GM19438 (cell line): ENCODE measurements around the gene SLFN5.
"Not testable (repeated sequence)": the region's sequence is repeated elsewhere in the genome, so short reads cannot be mapped to it uniquely, and the experiment has no call there.

ENCODE experiments used
- ATAC-seq: cut with Tn5 transposase; IDR thresholded peaks from one replicate; pipeline ENCODE4 v1.9.1; 2021; ENCODE audit warnings: low read depth; ENCODE audit not compliant: unreplicated experiment

SLFN5 gene

DNA sequence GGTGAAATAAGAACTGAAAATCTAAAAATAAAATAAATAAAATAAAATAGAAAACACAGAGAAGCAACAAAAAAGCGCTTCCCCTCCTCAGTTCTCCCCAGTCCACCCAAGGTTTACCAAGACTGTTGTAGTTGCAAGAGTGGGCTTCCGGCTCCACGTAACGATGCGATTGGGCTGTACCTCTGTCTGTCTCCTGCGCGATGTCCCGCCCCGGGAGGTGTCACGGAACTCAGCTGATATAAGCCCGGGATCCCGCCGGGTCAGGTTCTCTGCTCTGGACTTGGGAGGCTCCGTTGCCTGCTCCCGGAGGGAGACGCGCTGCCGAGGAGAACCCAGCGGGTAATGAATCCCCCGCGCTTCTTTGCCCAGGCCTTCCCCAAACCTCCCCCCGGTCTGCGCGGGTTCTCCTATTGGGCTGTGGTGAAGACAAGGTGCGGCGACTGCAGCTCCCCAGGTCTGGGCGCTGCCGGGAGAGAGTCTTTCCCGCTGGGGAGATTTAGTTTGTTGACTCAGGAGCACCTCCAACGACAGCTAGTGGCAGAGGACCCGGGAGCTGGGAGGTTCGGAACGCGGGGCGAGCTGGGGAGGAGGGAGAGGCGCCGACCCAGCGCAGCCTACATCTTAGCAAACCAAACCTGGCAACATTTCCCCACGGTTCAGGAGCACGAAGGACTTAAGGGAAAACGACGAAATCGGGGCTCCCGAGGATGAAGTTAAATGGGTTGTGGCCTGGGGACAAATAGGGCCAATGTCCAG is at the start of gene SLFN5:
SLFN5 (plus strand) TSS at position 268 of the 756 bp plus-strand sequence. CDS start 15,619 bp downstream, outside the sequence.
- peak; percentile 58 for ATAC-seq

DNA sequence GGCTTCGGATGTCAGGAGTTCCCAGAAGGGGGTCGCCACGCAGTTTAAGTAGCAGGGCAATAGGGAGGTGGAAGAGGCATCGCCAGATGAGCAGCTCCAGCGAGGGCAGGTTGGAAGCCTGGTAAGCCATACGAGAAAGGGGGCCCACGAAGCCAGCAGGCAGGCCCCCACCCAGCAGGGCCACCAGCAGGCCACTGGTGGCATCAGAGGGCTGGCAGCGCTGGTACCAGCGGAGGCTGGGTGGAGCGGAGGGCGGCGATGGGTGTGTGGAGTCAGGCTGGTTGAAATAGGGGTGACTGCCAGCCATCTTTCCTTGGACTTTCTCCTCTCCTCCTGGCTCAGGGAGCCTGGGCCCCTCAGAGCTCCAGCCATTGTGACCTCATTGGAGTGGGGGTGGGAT is 48.9 kb upstream of the SLFN5 start, which contains the start of gene SLC35G3:
SLC35G3 (minus strand) TSS at position 393 of the 400 bp plus-strand sequence; CDS start at position 307, 86 bp downstream.
- ATAC-seq: not testable (repeated sequence)

DNA sequence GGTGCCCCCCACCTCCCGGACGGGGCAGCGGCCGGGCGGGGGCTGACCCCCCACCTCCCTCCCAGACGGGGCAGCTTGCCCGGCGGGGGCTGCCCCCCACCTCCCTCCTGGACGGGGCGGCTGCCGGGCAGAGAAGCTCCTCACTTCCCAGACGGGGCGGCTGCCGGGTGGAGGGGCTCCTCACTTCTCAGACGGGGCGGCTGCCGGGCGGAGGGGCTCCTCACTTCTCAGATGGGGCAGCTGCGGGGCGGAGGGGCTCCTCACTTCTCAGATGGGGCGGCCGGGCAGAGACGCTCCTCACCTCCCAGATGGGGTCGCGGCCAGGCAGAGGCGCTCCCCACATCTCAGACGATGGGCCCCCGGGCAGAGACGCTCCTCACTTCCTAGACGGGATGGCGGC is 47.8 kb upstream of the SLFN5 start:
- ATAC-seq: not testable (repeated sequence)

DNA sequence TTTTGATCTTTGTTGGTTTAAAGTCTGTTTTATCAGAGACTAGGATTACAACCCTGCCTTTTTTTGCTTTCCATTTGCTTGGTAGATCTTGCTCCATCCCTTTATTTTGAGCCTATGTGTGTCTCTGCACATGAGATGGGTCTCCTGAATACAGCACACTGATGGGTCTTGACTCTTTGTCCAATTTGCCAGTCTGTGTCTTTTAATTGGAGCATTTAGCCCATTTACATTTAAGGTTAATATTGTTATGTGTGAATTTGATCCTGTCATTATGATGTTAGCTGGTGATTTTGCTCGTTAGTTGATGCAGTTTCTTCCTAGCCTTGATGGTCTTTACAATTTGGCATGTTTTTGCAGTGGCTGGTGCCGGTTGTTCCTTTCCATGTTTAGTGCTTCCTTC is 40.3 kb upstream of the SLFN5 start:
- not testable (repeated sequence) for ATAC-seq

DNA sequence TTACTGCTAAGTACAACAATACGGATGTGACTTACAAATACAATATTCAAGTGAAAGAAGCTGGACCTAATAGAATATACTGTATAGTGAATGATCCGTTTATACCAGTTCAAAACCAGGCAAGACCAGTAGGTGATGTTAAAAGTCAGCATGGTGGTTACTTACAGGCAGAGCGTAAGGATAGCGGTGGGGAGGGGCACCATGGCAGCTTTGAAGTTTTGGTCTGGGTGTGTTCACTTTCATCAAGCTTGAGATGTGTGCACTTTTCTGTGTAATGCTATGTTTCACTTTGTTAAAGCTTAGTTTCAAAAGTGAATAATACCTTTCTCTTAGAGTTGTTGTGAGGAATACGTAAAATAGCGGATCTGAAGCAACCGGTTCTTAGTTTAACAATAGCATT is 32.1 kb upstream of the SLFN5 start:
- no peak for ATAC-seq

DNA sequence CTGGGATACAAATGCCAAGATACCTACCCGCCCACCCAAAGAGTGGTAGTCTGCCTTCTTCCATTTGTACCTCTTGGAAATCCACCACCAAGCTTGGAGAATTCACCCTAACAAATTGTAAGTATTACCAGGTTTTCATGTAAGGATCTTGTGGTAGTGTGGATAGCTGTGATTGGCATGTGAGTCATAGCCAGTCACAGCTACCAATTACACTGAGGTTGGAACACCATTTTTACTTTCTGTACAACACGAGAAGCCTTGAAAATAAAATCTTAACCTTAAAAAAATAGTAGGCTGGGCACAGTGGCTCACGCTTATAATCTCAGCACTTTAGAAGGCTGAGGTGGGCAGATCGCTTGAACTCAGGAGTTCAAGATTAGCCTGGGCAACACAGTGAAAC is 30.2 kb upstream of the SLFN5 start:
- no peak for ATAC-seq

DNA sequence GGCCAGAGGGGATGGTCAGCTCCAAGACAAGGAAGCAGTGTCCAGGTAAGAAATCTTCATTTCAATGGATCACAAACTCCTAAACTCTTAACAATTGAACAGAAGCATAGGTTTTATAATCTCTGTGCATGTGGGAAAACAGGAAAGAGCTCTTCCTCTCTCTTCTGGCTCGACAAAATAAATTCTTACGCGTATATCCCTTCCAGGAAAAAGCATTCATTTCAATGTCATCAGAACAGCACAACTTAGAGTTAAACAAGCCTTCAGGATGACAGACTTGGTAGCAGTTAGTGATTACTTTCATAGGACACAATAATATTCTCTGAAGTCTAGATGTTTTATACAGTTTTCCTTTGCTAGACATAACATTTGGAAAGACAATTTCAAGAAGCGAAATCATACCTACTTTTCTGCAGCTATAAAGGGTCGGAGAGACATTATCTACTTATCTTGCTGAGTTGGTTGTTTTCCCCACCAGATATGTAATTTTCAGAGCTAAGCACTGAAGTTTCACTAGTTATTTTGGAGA is 29.4 kb upstream of the SLFN5 start:
- no peak for ATAC-seq

DNA sequence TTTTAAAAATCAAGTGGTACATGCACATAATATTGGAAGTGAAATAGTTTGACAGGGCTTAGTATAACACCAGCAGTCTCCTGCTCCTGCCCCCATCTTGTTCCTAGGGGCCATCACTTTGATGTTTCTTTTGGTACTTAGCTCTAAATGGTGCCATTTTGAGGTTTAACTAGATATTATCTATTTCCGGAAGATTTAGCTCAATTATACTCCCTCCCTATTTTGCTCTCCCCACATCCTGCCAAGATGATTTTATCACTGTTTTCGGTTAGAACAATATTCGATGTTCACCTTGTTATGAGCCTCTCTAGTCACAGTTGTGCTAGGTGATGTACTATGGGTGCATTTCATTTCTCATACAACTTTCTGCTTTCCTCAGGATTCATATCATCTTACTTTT is 28.7 kb upstream of the SLFN5 start:
- no peak for ATAC-seq

DNA sequence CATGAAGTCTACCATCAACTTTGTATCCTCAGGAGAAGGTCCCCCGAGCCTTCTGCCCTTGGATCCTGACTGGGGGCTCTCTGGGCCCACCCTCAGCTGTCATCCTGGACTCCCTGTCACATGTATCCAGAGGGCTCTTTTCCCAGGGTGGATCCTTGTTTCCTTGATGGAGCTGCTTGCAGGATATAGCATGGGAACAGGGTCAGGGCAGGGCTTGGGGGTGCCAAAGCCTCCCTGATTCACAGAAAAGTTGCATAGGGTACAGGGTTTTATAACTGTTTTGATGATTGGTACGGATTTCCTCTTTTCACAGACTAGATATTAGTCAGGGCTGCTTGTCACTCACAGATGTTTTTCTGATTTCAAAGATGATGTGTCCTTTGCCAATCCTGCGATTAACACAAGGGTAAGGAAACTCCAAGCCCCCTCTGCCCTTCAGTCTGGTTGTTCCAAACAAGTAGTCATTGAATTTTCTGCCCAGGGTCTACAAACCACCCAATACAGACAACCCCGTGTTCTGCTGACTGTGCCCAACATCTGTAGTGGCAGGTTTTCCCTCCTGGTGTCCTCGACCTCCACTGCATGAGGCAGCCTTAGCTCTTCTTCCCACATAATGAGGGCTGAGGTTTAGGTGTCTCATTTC is 28.1 kb upstream of the SLFN5 start:
- no peak for ATAC-seq

DNA sequence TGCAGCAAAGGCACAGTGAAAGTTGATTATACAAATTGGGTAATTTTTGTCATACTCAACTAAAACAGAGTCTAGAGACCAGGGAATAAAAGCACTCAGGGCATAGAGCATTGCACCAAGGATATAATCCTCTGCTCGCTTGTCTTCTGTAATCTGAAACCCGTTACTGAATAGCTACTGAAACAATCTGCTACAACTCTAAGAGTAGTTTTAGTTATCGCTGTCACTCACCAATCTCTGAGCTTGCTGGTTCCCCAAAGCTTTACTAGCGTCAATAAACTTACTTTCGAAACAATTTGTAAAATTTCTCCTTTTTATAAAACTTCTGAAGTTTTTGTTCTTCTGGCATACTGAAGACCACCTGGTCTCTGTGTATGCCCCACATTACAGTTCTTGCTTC is 25.8 kb upstream of the SLFN5 start:
- no peak for ATAC-seq

DNA sequence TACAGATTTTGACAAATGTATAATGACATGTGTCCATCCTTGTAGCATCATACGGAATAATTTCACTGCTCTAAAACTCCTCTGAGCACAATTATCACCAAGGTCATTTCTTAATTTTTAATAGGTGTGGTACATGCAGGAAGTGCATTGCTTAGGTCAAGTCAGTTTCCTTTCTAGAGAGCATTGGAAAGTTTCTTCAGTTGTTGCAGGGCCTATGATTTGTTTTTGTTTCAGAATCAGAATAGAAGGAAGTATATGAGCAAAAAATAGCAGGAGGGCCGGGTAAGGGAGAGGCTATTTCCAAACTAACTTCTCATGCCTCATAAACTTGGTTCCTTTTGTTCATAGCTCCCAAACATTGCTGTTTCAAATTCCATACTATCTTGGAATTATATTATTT is 24.0 kb upstream of the SLFN5 start:
- ATAC-seq: no peak

DNA sequence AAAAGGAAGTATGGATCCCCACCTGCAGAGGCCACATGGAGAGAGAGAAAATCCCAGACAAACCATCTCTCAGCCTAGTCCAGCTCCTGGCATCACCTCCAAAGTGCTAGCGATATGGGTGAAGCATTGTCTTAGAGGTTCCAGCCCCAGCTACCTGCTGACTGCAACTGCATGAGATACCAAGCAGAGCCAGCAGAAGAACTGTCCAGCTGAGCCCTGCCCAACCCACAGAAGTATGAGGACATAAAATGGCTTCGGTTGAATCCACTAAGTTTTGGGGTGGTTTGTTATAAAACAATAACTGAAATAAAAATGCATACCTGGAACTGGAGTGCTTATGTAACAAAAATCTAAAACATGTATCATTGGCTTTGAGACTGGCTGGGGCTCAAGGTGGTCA is 20.4 kb upstream of the SLFN5 start:
- no peak for ATAC-seq

DNA sequence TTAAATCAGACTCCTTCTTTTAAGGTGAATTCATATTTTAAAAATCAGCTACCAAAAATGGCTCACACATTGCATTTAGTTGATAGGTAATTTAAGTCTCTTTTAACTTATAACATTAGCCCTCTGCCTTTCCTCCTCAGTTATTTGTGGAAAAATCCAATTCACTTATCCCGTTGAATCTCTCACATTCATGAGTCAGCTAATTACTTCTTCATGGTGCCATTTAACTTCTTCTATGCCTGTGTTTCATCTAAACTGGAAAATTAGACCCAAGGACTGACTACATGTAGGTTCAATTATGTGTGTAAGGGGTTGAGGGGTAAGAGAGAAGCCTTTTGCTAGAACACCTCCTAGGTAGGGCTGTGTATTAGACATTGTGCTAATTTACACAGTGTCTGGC is 18.4 kb upstream of the SLFN5 start:
- ATAC-seq: no peak

DNA sequence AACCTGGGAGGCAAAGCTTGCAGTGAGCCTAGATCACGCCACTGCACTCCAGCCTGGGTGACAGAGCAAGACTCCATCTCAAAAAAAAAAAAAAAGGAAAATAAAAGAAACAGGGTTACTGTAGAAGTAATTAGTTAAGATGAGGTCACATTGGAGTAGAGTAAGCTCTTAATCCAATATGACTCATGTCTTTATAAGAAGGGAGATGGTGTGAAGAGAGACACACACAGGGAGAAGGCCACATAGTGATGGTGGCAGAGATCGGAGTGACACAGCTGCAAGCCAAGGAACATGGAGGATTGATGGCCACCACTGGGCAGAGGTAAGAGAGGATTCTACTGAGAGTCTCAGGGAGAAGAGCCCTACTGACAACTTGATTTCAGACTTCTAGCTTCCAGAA is 15.3 kb upstream of the SLFN5 start:
- ATAC-seq: no peak

DNA sequence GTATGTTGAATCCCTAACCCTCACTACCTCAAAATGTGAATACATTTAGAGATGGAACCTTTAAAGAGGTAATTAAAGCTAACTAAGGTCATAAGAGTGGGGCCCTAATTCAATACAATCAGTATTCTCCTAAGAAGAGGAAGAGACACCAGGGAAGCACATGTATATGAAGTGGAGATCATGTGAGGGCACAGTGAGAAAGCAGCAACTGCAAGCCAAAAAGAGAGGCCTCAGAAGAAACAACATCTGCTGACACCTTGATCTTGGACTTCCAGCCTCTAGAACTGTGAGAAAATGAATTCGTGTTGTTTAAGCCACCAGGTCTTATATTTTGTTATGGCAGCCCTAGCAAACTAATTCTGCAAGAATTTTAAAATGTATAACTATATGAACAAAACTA is 13.2 kb upstream of the SLFN5 start:
- no peak for ATAC-seq

DNA sequence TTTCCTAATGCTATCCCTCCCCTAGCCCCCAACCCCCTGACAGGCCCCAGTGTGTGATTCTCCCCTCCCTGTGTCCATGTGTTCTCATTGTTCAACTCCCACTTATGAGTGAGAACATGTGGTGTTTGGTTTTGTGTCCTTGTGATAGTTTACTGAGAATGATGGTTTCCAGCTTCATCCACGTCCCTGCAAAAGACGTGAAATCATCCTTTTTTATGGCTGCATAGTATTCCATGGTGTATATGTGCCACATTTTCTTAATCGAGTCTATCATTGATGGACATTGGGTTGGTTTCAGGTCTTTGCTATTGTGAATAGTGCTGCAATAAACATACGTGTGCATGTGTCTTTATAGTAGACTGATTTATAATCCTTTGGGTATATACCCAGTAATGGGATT is 8.6 kb upstream of the SLFN5 start:
- not testable (repeated sequence) for ATAC-seq

DNA sequence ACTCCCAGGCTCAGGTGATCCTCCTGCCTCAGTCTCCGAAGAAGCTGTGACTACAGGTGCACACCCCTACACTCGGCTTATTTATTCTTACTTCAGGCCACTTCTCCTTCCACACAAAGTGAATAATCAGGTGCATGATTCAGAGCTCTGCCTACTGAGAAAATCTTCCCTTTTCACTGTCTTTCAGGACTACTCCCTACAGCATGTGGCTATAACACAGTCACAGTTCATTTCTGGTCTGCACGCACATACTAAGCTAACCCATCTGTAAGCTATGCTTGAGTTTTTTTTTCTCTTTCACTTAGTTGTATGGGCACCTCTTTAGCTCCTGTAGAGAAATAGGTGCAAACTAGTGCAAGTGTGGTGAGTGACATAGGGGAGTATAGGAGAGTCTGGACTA is 7.6 kb upstream of the SLFN5 start:
- ATAC-seq: no peak

DNA sequence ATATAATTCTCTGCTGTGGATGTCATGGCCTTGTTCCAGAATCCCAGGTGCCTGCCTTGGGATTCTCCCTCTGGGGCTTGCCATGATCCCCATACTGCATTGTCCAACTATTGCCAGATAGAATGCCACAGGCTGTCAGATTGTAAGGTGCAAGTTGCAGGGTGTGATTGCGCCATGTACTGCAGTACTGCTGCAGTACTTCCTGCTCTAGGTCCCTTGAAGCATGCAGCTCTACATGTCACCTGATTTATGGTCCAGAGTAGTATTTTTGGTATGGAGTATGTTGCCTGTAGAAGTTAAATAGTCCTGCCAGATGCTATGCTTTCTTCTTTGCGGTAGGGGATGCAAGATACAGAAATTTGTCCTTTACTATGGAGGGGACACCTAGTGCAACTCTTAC is 7.0 kb upstream of the SLFN5 start:
- no peak for ATAC-seq

DNA sequence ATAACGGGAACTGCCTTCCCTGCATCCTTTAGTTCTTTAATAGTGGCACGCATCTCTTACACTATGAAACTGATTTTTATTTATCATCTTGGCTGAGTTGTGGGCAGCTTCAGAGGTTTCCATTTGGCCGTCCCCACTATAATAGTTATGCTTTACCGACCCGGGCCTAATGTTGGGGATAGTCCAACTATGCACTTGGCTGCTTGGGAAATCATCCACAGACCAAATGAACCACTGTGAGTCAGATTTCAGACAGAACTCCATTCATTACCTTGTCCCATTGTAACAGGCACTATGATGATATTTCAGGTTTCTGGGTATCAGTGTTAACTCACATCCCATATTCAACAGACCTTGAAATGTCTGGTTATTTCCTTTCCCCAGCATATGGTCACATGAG is 6.1 kb upstream of the SLFN5 start:
- ATAC-seq: no peak

DNA sequence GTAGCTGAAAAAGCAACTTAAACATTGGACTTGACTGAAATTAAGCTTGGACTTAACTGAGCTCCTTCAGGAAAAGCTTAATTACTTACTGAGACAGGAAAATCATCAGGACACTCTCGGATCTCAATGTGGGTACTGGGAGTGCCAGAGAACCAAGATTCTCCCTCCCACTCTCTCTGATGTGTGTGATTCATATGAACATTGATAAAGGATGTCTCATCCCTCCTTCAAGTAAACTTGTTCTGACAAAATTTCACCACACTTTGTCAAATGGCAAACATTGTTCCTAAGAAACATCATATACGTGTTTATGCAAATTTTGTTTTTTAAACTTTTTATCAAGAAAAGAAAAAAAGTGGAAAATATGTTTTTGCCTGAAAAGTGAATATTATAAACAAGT is 4.1 kb upstream of the SLFN5 start:
- no peak for ATAC-seq

DNA sequence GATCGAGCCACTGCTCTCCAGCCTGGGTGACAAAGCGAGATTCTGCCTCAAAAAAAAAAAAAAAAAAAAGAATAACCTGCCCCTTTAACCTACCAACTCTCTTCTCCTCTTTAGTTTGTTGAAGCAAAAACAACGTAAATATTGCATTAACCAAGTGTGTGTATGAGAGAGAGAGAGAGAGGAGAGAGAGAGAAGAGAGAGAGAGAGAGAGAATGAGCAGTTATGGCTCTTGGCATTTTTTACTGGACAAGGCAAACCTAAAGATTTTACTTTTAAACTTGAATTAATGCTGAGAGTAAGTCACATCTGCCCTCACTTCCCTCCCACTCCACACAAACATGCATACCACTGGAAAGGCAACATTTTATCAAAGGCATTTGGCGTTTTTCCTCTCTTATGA is 3.0 kb upstream of the SLFN5 start:
- ATAC-seq: no peak

DNA sequence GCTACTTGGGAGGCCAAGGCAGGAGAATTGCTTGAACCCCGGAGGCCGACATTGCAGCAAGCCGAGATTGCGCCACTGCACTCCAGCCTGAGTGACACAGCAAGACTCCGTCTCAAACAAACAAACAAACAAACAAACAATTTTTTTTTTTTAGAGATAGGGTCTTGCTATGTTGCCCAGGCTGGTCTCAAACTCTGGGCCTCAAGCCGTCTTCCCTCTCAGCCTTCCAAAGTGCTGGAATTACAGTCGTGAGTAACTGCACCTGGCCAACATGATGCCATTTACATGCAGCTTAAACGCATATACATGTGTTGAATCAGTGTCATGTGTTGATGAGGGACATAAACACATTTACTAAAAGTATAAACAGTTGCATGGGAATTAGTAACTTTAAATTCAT is 2.0 kb upstream of the SLFN5 start:
- no peak for ATAC-seq
